Activated CD8-positive, alpha-beta memory T cell treated with anti-CD3 and anti-CD28 coated beads, Interleukin-2, amount 50 U/mL, for 24 hours (primary cell): ENCODE results near the gene CNGA3.
A peak's percentile ranks its signal among the peaks of the same experiment; 100 is the strongest.

Experiments used
- DNase-seq: peaks from one replicate; pipeline ENCODE4 v3.0.0-alpha.2; 2020; ENCODE audit errors: extremely low read depth

CNGA3 gene

DNA sequence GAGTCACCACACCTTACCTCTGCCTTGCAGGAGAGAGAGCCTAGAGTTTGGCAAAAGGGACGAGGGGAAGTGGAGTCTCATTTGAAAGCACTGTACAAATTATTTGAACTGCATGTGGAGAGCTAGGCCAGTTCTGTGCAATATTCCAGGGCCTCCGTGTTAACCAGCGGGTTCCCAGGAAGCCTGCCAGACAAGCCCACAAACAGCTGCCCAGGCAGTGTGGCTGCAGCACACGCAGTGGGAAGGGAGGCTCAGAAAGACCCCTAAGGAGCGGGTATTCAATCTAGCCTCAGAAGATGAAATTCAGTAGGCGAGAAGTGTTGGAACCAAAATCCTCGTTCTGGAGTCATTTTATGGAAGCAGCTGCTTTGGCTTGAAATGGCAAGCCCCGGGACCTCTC lies 30.7 kb downstream of the CNGA3 start:
- no peak for DNase-seq

DNA sequence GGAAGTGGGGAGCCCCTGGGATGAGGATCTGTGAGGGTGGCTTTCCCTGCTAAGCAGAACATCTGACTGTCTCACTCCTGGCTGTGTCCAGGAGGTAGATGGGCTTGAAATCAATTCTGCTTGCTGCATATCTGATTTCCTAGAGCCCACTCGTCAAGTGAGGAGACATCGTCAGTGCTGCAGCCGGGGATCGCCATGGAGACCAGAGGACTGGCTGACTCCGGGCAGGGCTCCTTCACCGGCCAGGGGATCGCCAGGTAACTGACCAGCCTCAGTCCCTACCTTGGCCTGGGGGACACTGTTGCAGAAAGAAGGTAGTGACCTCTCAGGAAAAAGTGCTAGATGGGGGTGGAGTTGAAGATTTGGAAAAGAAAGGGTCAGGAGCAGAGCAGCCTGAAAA lies 31.3 kb downstream of the CNGA3 start:
- DNase-seq, result no peak

DNA sequence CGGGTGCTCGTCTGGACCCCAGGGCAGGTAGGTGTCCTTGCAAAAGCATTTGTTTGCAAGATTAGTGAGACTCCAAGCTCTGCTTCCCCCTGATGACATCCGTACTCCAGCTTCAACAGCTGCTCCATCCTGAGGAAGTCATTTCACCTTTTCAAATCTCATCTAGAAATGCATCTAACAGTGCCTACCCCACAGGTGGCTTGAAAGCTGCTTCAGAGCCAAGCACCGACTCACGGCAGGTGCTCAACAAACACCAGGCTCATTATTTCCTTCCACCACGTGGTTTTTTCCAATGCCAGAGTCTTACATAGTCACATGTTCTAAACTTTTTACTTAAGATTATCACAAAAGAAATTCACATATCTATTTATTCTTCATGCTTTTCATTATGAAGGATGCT lies 31.9 kb downstream of the CNGA3 start:
- no peak for DNase-seq

DNA sequence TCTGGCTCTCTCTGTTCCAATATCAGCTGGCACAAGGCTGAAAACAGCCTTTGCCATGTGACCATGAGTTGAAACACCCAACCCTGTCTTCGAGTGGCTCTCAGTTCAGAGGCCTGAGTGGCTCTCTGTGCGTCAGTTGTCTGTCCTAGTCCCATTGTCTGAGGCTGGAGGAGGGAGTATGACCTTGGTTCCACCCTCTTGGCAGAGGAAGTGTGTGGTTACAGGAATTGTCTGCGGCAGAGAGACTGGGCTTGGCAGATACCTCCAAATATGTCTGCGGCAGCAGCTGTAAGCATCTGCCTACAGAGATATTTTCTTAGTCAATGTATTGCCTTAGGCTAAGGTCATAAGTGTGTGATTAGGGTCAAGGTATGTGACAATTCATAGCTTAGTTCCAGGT lies 32.6 kb downstream of the CNGA3 start:
- DNase-seq, result no peak

DNA sequence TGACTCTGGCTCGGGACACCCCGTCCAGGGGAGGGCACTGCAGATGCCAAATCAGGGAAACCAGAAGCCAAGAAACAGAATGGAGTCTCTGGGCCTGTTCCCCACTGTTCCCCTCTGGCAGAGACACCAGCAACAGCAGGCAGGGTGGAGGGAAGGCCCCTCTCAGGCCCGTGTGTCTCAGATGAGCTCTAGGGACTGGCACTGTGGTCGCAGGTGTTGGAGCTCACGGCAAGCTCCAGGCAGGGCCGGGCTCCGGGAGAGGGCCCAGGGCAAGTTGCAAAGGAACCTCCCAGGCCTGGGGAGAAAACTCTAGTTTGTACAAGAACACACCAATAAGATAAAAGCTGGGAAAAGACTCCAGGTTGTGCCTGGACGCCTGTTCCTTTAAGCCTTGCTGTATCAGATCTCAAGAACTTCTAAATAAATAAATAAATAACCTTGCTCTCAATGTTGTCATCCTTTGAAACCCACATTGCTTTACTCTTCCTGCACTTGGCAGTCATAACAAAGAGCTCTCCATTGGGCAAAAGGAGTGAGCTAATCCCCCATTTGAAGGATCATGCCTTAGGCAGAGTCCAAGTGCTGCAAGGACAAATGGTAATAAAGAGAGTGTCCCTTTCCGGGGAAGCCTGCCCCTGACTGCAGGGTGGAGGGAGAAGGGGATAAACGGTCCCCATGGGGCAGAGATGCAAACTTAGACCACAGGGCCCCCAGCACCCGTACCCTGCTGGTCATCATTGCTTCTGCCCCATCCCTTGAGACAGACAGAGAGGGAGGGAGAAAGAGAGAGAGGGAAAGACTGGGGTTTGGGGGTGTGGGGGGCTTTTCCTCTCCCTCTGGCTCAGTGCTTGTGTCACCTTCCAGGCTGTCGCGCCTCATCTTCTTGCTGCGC lies 33.3 kb downstream of the CNGA3 start:
- DNase-seq, result no peak

DNA sequence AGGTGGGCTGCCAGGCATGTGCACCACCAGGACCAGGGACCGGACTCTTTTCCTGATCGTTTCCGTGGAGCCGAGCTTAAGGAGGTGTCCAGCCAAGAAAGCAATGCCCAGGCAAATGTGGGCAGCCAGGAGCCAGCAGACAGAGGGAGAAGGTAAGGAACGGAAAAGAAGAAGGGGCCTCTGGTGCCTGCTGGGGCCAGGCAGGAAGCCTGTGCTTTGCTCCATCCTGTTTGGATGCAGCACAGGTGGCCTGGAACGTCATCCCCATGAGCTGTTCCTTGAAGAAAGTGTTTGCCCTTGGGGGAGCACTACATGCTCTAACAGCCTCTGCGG lies 33.9 kb downstream of the CNGA3 start:
- no peak for DNase-seq

DNA sequence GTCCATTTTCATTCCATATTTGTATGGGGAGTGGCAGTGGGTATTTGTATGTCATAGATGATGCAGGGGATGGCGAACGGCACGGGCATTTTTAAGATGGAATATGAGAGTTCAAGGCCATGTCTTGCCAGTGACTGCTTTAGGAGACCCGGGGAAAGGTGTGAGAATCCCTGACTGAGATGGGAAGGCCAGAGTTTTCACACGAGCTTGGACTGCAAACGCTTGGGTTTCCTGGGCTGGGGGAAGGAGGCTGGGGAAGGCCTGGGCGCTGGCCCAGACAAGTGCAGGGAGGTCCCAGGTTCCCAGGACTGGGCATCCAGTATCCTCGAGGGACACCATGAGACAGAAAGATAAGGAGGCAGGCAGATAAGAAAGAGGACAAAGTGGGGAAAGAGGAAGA lies 35.2 kb downstream of the CNGA3 start:
- DNase-seq, result no peak

DNA sequence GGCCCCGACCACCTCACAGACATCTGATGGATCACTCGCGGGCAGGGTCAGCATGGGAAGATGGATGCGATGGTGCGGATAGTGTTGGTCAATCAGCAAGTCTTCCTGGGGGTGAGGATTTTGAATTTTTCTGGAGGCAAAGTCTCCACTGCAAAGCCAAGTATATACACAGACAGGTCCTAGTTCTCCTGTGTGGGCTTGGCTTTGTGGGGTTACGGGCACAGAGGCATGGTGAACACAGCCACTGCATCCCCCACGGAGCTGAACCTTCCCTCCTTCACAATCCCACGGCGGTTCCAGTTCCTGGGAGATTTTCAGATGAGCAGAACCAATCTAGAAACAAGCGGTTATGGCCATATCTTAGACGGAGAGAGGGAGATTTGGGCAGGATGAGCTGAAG lies 35.8 kb downstream of the CNGA3 start:
- DNase-seq, result no peak

DNA sequence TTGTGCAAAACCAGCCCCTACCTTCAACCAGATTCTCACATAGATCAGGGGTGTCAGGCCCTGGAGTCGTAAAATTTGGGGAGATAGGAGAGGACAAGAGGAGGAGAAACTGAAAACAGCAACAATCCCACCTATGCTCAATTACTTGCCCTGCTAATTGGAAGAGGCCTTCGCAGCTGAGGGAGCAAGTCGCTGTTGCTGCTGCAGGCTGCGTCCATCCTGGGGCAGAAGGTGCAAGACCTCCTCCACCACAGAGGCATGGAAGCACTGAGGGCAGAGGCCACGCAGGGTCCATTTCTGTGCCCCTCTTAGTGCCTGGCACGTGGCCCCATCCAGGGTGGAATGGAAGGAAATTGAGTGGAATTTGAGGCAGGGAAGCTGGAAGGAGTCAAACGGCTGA lies 36.5 kb downstream of the CNGA3 start:
- no peak for DNase-seq

DNA sequence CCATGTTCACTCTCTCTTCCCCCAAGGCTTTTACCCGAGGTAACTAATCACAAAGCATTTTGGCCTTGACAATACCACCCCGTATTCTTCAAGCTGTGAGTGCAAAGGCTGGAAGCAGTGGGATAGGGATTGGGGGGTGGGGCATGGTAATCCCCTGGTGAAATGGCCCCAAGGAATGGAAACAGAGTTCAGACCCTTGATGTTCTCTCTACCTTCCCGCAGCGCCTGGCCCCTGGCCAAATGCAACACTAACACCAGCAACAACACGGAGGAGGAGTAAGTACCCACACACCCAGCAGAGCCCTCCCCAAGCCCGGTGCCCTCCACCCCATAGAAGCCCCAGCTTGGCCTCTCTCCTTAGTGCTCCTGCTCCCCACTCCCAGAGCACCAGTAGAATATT lies 36.9 kb downstream of the CNGA3 start:
- DNase-seq, result no peak

DNA sequence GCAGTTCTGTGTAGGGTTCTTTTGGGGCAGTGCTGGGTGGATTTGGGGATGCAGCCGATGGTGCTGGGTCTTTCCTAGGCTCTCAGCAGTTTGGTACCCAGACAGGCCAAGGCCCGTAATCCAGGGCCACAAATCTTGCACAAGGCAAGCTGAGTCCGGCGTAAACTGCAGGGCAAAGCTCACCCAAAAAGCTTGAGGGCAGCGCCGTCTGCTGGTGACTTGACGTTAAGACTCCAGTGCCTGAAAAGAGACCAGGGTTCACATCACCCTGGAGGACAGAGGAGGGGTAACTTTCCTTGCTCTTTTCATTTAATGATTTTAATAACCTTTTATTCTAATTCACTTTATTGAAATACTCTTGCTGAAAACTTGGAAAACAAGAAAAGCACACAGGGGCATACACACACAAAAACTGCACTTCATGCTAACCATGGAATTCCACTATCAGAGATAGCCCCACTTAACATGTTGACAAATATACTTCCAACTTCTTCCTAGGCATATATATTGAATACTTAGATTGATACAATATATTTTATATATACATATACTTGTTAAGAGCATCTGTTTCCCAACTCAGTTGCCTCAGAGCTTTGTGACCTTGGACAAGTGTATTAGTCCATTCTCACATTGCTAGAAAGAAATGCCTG lies 38.9 kb downstream of the CNGA3 start:
- peak; percentile 43 for DNase-seq

DNA sequence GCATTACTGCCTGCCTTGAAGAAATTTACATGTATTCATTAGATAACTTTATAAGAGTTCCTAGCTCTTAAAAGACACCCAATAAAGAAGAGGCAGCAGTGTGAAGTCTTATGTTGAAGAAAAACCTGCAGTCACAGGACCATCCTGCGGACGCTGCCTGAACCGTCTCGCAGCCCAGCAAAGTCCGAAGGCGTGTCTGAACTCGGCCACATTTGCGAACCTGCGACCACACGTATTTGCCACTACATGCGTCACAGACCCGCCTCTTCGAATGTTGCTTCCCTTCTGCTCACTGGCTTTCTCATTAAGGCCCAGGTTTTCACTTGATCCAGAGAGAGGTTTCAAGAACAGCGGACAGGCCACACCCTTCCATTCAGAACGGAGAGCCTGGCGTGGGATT lies 41.2 kb downstream of the CNGA3 start:
- DNase-seq, result no peak

DNA sequence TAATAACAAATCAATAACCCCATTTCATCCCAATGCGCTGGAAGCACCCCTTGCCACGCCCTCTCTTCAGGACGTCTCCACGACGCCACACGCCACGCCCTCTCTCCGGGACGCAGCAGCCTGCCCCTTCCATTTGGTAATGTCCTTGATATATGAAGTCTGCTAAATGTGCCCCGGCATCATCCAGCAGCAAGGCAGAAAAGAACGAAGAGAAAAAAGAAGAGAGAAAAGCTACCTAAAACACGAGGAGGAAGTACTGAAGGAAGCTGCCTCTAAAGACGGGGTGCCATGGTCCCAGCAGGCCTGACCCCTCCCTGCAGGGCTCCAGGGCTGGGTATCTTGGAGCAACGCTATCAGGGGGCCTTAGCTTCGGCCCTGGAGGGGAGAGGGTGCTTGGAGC lies 41.8 kb downstream of the CNGA3 start:
- no peak for DNase-seq

DNA sequence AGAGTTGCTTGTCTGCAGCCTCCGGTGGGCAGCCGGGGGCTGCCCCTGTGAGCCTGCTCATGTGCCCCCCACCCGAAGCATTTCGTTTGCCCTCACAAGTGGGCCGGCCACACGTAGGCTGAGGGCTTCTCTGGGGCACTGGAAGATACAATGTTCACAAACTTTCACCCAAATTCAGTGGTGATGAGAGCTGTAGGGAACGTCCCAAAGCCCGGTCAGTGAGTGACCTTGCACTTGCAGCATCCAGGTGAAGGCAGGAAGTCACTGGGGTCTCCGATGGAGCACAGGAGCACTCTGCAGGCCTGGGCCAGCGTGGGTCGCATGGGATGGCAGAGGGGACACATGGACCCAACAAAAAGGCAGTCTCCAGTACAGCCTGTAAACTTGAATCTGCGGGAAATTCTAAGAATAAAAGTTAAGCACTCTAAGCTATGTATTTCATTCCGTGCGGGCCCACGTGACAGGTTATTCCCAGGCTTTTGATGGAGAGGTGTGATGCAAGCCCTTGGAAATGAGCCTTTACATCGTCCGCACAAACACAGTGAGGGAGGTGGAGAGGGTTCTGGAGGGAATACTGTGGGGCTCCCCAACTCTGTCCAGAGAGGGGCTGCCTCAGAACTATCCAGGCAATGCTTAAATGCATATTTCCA lies 42.5 kb downstream of the CNGA3 start:
- no peak for DNase-seq

DNA sequence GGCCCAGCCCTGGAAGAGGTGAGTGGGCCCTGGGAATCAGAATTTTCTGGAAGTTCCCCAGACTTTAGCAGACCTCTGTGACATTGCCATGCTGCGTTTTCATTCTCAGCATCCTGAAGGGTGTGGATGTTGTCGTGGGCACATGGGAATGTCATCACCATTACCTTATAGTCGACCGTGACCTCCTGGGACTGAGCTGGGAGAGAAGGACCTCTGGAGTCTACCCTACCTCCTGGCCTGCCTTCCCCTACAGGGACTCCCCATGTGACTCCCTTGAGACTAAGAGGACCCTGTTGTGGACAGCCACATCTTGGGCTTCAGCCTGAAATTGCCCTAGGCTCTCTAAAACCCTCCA lies 43.0 kb downstream of the CNGA3 start:
- DNase-seq, result no peak

DNA sequence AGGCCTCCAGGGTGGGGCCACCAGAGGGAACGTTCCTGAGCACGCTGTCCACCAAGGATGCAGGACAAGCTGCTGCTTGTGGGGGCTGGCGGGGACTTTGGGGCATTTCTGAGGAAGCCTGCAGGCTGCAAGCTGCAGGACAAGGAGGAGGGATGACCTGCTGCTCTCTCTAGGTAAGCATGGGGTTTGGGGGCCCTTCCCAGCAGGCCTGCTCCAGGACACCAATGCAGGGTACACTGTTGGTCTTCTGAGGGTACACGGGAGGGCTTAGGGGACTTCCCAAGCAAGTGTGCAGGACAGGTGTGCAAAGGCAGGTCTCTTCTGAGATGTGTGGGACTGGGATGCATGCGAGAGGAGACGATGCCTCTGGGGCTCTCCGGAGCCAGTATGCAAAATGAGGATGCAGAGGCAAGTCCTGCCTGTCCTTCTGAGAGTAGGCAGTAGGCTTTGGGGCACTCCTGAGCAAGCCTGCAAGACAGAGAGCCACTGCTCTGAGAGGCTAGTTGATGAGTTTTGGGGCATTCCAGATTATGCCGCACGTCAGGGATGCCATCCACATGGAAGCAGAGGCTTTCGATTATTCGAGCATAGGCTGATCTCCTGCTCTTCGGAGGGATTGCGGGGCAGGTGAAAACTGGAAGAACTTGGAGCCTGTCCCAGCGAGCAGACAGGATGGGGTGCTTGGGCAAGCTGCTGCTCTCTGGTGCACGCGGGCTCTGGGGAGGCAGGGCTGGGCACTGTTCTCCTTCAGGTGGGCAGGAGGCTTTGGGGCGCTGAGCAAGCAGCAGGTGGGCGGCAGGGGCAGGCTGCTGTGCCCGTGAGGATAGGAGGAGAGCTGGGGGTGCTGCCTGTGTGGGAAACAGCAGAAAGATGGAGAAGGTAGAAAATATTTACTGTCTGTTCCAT lies 44.6 kb downstream of the CNGA3 start:
- DNase-seq, result no peak

DNA sequence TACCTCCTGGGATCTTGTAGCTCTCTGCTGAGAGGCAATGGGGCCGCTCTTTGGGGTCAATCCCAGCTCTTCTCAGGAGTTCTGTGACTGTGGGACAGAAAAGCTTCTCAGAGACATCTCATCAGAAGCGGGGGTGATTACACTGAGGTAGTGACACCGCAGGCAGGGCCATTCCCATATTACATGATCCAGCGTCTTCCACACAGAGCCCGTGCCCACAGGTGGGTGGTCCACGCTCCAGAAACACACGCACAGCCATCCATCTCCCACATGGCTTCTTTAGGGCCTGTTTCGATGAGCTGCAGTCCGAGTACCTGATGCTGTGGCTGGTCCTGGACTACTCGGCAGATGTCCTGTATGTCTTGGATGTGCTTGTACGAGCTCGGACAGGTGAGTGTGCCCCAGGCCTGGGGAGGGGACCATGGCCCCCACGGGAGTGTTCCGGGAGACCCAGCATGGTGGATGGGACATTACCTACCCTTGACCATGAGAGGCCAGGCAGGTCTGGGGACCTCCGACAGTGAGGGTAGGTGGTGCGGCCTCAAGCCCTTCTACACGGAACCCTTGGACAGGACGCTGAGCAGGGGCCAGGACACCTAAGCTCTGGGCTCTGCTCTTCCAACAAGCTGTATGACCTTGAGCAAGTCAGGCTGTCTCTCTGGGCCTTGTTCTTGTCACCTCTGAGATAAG lies 45.5 kb downstream of the CNGA3 start:
- DNase-seq, result no peak

DNA sequence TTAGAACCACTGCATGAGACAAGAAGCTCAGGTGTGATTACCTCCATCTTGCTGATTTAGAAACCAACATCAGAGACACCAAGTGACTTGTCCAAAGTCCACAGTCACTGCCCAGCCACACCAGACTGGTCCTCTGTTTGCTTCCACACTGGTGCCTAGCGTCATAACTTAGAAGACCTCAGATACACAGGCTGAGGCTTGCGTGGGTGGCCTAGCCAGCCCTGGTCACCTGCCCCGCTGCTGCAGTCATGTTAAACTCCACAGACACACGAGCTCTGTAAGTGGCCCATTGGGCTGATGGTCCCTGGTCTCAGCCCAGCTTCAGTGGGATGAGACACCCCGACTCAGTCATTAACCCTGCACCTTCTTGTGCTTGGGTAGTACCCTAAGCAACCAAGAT lies 47.1 kb downstream of the CNGA3 start:
- no peak for DNase-seq

DNA sequence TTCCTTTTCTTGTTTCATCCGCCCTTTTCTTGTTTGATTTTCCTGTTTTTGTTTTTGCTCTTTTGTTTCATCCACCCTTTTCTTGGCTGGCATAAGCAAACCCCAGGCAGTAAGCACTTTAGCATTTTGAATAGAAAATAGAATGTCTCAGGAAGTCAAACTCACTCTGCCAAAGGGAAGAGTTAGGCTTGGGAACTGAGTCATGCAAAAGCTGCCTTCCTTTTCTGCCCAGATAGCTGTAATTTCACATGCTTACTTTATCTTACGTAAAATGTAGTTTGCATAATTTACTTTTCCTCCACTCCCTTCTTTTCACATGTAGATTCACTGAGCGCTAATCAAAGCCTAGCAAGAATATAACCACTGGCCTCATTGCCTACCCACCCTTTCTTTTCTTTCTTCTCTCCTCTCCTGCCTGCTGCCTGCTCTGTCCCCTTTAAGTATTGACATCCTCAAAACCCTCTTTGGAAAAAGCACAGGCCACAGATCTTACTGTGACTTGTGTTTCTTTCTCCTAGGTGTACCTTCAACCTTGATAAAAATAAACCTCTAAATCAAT lies 48.4 kb downstream of the CNGA3 start:
- no peak for DNase-seq

DNA sequence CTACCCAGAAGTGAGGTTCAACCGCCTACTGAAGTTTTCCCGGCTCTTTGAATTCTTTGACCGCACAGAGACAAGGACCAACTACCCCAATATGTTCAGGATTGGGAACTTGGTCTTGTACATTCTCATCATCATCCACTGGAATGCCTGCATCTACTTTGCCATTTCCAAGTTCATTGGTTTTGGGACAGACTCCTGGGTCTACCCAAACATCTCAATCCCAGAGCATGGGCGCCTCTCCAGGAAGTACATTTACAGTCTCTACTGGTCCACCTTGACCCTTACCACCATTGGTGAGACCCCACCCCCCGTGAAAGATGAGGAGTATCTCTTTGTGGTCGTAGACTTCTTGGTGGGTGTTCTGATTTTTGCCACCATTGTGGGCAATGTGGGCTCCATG lies 49.7 kb downstream of the CNGA3 start:
- no peak for DNase-seq

DNA sequence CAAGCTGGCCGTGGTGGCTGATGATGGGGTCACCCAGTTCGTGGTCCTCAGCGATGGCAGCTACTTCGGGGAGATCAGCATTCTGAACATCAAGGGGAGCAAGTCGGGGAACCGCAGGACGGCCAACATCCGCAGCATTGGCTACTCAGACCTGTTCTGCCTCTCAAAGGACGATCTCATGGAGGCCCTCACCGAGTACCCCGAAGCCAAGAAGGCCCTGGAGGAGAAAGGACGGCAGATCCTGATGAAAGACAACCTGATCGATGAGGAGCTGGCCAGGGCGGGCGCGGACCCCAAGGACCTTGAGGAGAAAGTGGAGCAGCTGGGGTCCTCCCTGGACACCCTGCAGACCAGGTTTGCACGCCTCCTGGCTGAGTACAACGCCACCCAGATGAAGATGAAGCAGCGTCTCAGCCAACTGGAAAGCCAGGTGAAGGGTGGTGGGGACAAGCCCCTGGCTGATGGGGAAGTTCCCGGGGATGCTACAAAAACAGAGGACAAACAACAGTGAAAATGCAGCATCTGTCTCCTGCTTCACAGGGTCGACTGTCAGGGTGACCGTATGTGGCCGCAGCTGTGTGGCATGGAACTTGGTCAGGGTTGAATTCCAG lies 50.6 kb downstream of the CNGA3 start:
- DNase-seq, result no peak
